Right lobe of liver (tissue), 6 donors: Measurements from ENCODE around the gene LY6G6D. TPM values are rescaled to one million over a fixed set of nuclear protein-coding genes. Genes with fewer than 3 reads are reported as not detected.
A peak's percentile ranks its signal among the peaks of the same experiment; 100 is the strongest.

ENCODE experiments used
- ATAC-seq, 4 donors: fragments of 200-7000 bp; cut with Tn5 transposase; one replicate each; pipeline ENCODE4 v1.9.1; 2020; ENCODE audit warnings: mild to moderate bottlenecking in 4 of 4, moderate library complexity in 4 of 4
- DNase-seq, 3 donors: peaks; one replicate each; pipeline ENCODE4 v3.0.0-alpha.2; 2020
- H3K27ac ChIP-seq, 3 donors: fragments of 200-600 bp; one replicate each; pipeline ENCODE4 v1.8.0; 2022
- H3K27me3 ChIP-seq, 2 donors: fragments of 200-600 bp; one replicate each; pipeline ENCODE4 v1.8.0; 2022
- H3K36me3 ChIP-seq, 4 donors: fragments of 200-600 bp; sonication (generic) in 1 of 4; one replicate each; pipeline versions ENCODE4 v1.5.1 to v1.8.0; 2017 to 2022; ENCODE audit warnings: control low read depth in 1 of 4
- H3K4me1 ChIP-seq, 4 donors: fragments of 200-600 bp; sonication (generic) in 1 of 4; one replicate each; pipeline versions ENCODE4 v1.5.1 to v1.8.0; 2017 to 2022; ENCODE audit warnings: control low read depth in 1 of 4
- H3K4me3 ChIP-seq, 3 donors: fragments of 200-600 bp; one replicate each; pipeline ENCODE4 v1.8.0; 2022
- H3K9me3 ChIP-seq, 4 donors: fragments of 200-600 bp; sonication (generic) in 1 of 4; one replicate each; pipeline versions ENCODE4 v1.5.1 to v1.8.0; 2017 to 2022; ENCODE audit warnings: control low read depth in 1 of 4
- CTCF ChIP-seq, 4 donors: fragments of 200-600 bp in 3 of 4; fragments of 450-650 bp in 1 of 4; IDR thresholded peaks; one replicate each; pipeline versions ENCODE4 v1.5.1 to v1.8.0; 2016 to 2022; ENCODE audit warnings: antibody characterized with exemption in 4 of 4, mild to moderate bottlenecking in 2 of 4
- POLR2A ChIP-seq: fragments of 450-650 bp; IDR thresholded peaks from one replicate; pipeline ENCODE4 v1.6.1; 2017; ENCODE audit warnings: antibody characterized with exemption, mild to moderate bottlenecking
- WGBS: methylation state at CpG from one replicate; pipeline ENCODE4 v1.1.6; 2018; ENCODE audit warnings: low coverage, low lambda C conversion rate; ENCODE audit not compliant: insufficient coverage; ENCODE audit errors: missing lambda C conversion rate; 5-methylcytosine and 5-hydroxymethylcytosine counted together
- intact Hi-C, 2 donors: fragments of 100-400 bp; cut with DNase I; formaldehyde crosslinking; loops; one replicate each; pipeline versions ENCODE4 v1.11.2 to v1.14.1; 2022
- total RNA-seq, 6 experiments: library from RNA; depleted of rRNA in 2 of 6; stranded (reverse); fragments of >200 nt in 2 of 6; fragmentation: NEBNext Ultra II Directional in 3 of 6; extraction: Animal tissue kit (Norgen Biotek cat#: 25700) in 3 of 6; gene quantifications; one replicate each; pipeline versions ENCODE4 v1.1.0 to v1.2.4, GENCODE V29; 2016 to 2023
- donor health status: DM: no; HTN: yes; CAD: no.
- donor health status: DM: no; HTN: no; CAD: no.
- donor health status: DM: no; HTN: no; CAD: no.
- donor health status: DM: no; HTN: yes; CAD: no.
- donor health status: DM: no; HTN: yes; CAD: no.

Gene LY6G6D
- total RNA-seq, 6 experiments from 2014 or later = not detected

- Histone ChIP-seq H3K4me3 (peak overlapping the region; percentile 41 to 56 (median 53)), H3K27me3 (no peaks in the 10 kb centered on the region), H3K36me3 (no peaks in the 10 kb centered on the region), H3K27ac (peak overlapping the region; percentile 26 to 64 (median 44)), H3K4me1 (peaks cover 0 to 16% (median 0%) of the 10 kb centered on the region in 4 donors), H3K9me3 (no peaks in the 10 kb centered on the region)
- no peak for TF ChIP-seq POLR2A
- peak in 1 of 4 donors; percentile 14 for TF ChIP-seq CTCF (IDR thresholded peaks at IDR 0.05)
- ATAC-seq (peak; percentile 51 to 61 (median 56)), DNase-seq (peak in 2 of 3 donors; percentile 57 to 66)
- 7% methylated on average over 12 of the region's 40 CpGs for WGBS
- intact Hi-C loops = loop anchor here (10.0 kb wide), 1 partner anchor 84 kb away; the partner anchor contains the start of gene SAPCD1 (in 2 of the 2)
These were observed 33.9 kb upstream of the LY6G6D start for GRCh38 chr6:31681135-31681671.

- Histone ChIP-seq H3K9me3 (no peaks in the 10 kb centered on the region), H3K27ac (peak overlapping the region in 1 of 3 donors; percentile 60), H3K27me3 (no peaks in the 10 kb centered on the region), H3K4me3 (no peak overlapping the region), H3K4me1 (peaks cover 0 to 16% (median 0%) of the 10 kb centered on the region in 4 donors), H3K36me3 (peaks cover 0 to 22% (median 7%) of the 10 kb centered on the region in 4 donors)
- 82% methylated on average over 6 of the region's 13 CpGs for WGBS
- TF ChIP-seq CTCF (IDR thresholded peaks at IDR 0.05) = no peak
- no peak for TF ChIP-seq POLR2A
- no peak for ATAC-seq
- no peak for DNase-seq
- intact Hi-C loops = loop anchor here (10.0 kb wide), 1 partner anchor 81 kb away; the partner anchor contains the start of gene SAPCD1 (in 2 of the 2)
These were observed 31.6 kb upstream of the LY6G6D start for GRCh38 chr6:31683591-31683990.

GRCh38 chr6:31686483-31686882 is 28.7 kb upstream of the LY6G6D start:
- no peak for TF ChIP-seq CTCF (IDR thresholded peaks at IDR 0.05)
- no peak for TF ChIP-seq POLR2A
- Histone ChIP-seq H3K27ac (no peak overlapping the region), H3K4me1 (peaks cover 0 to 6% (median 0%) of the 10 kb centered on the region in 4 donors), H3K4me3 (no peak overlapping the region), H3K36me3 (peaks cover 0 to 43% (median 19%) of the 10 kb centered on the region in 4 donors), H3K9me3 (no peaks in the 10 kb centered on the region), H3K27me3 (no peaks in the 10 kb centered on the region)
- 78% methylated on average over 4 of the region's 5 CpGs for WGBS
- no peak for ATAC-seq
- intact Hi-C loops = loop anchor here (10.0 kb wide), 1 partner anchor 78 kb away; the partner anchor contains the start of gene SAPCD1 (in 2 of the 2)
- no peak for DNase-seq

- intact Hi-C loops = loop anchor here (10.0 kb wide), 1 partner anchor 77 kb away; the partner anchor contains the start of gene SAPCD1 (in 2 of the 2)
- Histone ChIP-seq H3K4me3 (no peak overlapping the region), H3K4me1 (peaks cover 0 to 5% (median 0%) of the 10 kb centered on the region in 4 donors), H3K27ac (no peak overlapping the region), H3K36me3 (peaks cover 0 to 52% (median 21%) of the 10 kb centered on the region in 4 donors), H3K9me3 (no peaks in the 10 kb centered on the region), H3K27me3 (no peaks in the 10 kb centered on the region)
- no peak for TF ChIP-seq CTCF (IDR thresholded peaks at IDR 0.05)
- 74% methylated on average over 5 of the region's 8 CpGs for whole genome bisulfite sequencing
- ATAC-seq = no peak
- DNase-seq = no peak
These were observed 27.8 kb upstream of the LY6G6D start for GRCh38 chr6:31687321-31687720.
